HEK293T (cell line): Measurements from ENCODE around the gene COQ4.

Source experiments
- BHLHE40 ChIP-seq: fragments of 450-650 bp; IDR thresholded peaks from 2 replicates; pipeline ENCODE4 v1.6.1; 2016; ENCODE audit warnings: mild to moderate bottlenecking, moderate library complexity, borderline replicate concordance
- FOXA1 ChIP-seq: fragments of 450-650 bp; IDR thresholded peaks from 2 replicates; pipeline ENCODE4 v1.6.1; 2016; ENCODE audit warnings: mild to moderate bottlenecking
- NFRKB ChIP-seq: fragments of 450-650 bp; IDR thresholded peaks from 2 replicates; pipeline ENCODE4 v1.6.1; 2016; ENCODE audit warnings: mild to moderate bottlenecking, moderate library complexity
- SUZ12 ChIP-seq: fragments of 450-650 bp; IDR thresholded peaks from 2 replicates; pipeline ENCODE4 v1.6.1; 2016; ENCODE audit warnings: mild to moderate bottlenecking
- ZNF384 ChIP-seq: fragments of 450-650 bp; IDR thresholded peaks from 2 replicates; pipeline ENCODE4 v1.6.1; 2016

DNA sequence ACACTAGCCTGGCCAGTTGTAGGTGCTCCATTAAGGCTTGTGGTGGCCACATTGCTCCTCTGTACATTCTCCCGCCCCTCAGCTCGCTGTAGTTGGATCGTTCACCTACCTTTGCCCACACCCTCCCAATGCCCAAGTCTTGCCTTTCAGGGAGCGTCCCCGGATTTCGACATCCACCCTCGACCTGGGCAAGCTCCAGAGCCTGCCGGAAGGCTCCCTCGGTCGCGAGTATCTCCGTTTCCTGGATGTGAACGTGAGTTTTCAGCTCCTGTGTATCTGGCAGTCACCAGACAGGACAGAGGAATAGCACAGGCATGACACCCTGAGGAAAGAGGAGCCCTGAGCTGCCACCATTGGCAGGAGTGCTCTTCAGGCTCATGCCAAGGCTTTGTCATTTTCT, 3.0 kb downstream of the COQ4 start:
- TF ChIP-seq SUZ12 (no peak), NFRKB (no peak), ZNF384 (no peak), BHLHE40 (no peak), FOXA1 (no peak)
